HCT116 (cell line): Measurements from ENCODE around the gene MRPL37. TPM values are rescaled to one million over a fixed set of nuclear protein-coding genes. Genes with fewer than 3 reads are reported as not detected.
"Not testable (repeated sequence)": the region's sequence is repeated elsewhere in the genome, so short reads cannot be mapped to it uniquely, and the experiment has no call there.

Source experiments
- ATAC-seq: fragments of 200-7000 bp; cut with Tn5 transposase; 2 replicates; pipeline ENCODE4 v1.9.1; 2020; ENCODE audit warnings: mild to moderate bottlenecking, moderate library complexity
- BruUV-seq: library from RNA; stranded (reverse); fragments of 400-500 nt; replicated peaks from 2 replicates; lab custom pipeline; 2021; lab: Mats Ljungman, UMichigan
- CTCF ChIA-PET: fragments of 300-600 bp; sonication (Branson Sonifier 250); formaldehyde crosslinking; loops from one replicate; lab custom pipeline; 2021; ENCODE audit warnings: antibody characterized with exemption; lab: Charles Lee
- POLR2A ChIA-PET: fragments of 300-600, 350-600 bp; sonication (Branson Sonifier 250); formaldehyde crosslinking; loops from one replicate; lab custom pipeline; 2021; ENCODE audit warnings: antibody characterized with exemption; lab: Charles Lee
- RAD21 ChIA-PET, 2 experiments: fragments of 300-600 bp; sonication (Branson Sonifier 250); formaldehyde crosslinking; loops; one replicate each; lab custom pipeline; 2023; ENCODE audit warnings: low total read pairs in 2 of 2; ENCODE audit not compliant: uncharacterized antibody in 2 of 2, unreplicated experiment in 2 of 2, low non-redundant PET in 1 of 2; lab: Charles Lee
- DNase-seq: peaks from one replicate; pipeline ENCODE4 v3.0.0-alpha.2; 2010; ENCODE audit warnings: low read depth, low spot score
- H2AFZ ChIP-seq: fragments of 200-600 bp; shearing (Covaris generic), sonication (generic); 2 replicates; pipeline ENCODE4 v1.6.1; 2017; ENCODE audit warnings: low read depth, mixed run types, mixed read lengths, antibody characterized with exemption, low read length; ENCODE audit not compliant: poor library complexity, severe bottlenecking
- H3K27ac ChIP-seq: 2 replicates; pipeline ENCODE4 v1.5.1; 2012; ENCODE audit warnings: low read depth, low read length
- H3K27me3 ChIP-seq: fragments of 200-600 bp; sonication (generic); 2 replicates; pipeline ENCODE4 v1.6.1; 2016; ENCODE audit warnings: mixed run types, low read length, mixed read lengths; ENCODE audit not compliant: insufficient read depth
- H3K36me3 ChIP-seq, 2 experiments: fragments of 200-500 bp in 1 of 2; fragments of 200-600 bp in 1 of 2; sonication (Bioruptor generic) in 1 of 2; sonication (generic) in 1 of 2; 2 replicates each; pipeline versions ENCODE4 v1.5.1 to v1.6.1; 2014 to 2016; ENCODE audit warnings: low read length in 2 of 2, inconsistent platforms in 1 of 2, mixed read lengths in 1 of 2, mixed run types in 1 of 2; ENCODE audit not compliant: insufficient read depth in 2 of 2, control insufficient read depth in 1 of 2
- H3K4me1 ChIP-seq, 2 experiments: fragments of 200-600 bp in 1 of 2; sonication (generic) in 1 of 2; 2 replicates each; pipeline versions ENCODE4 v1.5.1 to v1.6.1; 2012 to 2017; ENCODE audit warnings: low read length in 2 of 2, inconsistent platforms in 1 of 2, mild to moderate bottlenecking in 1 of 2, mixed read lengths in 1 of 2, mixed run types in 1 of 2, moderate library complexity in 1 of 2; ENCODE audit not compliant: insufficient read depth in 2 of 2, control insufficient read depth in 1 of 2
- H3K4me2 ChIP-seq: fragments of 200-600 bp; sonication (generic); 2 replicates; pipeline ENCODE4 v1.6.1; 2017; ENCODE audit warnings: mixed run types, low read length, mixed read lengths
- H3K4me3 ChIP-seq, 2 experiments: fragments of 200-600 bp in 1 of 2; sonication (generic) in 1 of 2; replicated peaks in 1 of 2; 2 replicates each; pipeline ENCODE4 v1.5.1; 2011 to 2016; ENCODE audit warnings: low read length in 2 of 2, control low read depth in 1 of 2, low read depth in 1 of 2, mild to moderate bottlenecking in 1 of 2, mixed read lengths in 1 of 2, mixed run types in 1 of 2
- H3K79me2 ChIP-seq: fragments of 200-600 bp; sonication (generic); 2 replicates; pipeline ENCODE4 v1.6.1; 2017; ENCODE audit warnings: mild to moderate bottlenecking, mixed run types, low read length, moderate library complexity, mixed read lengths; ENCODE audit not compliant: insufficient read depth
- H3K9ac ChIP-seq: fragments of 200-600 bp; sonication (generic); 2 replicates; pipeline ENCODE4 v1.6.1; 2016; ENCODE audit warnings: low read length, mixed read lengths
- H3K9me2 ChIP-seq: fragments of 200-600 bp; sonication (generic), shearing (Covaris generic); 2 replicates; pipeline ENCODE4 v1.6.1; 2017; ENCODE audit warnings: mixed run types, mild to moderate bottlenecking, moderate library complexity; ENCODE audit not compliant: insufficient read depth
- H3K9me3 ChIP-seq, 2 experiments: fragments of 200-500 bp in 1 of 2; fragments of 200-600 bp in 1 of 2; sonication (Bioruptor generic) in 1 of 2; sonication (generic) in 1 of 2; 2 replicates each; pipeline ENCODE4 v1.6.1; 2014 to 2017; ENCODE audit warnings: low read length in 2 of 2, mixed read lengths in 2 of 2, inconsistent platforms in 1 of 2, low read depth in 1 of 2, mild to moderate bottlenecking in 1 of 2, mixed run types in 1 of 2, moderate library complexity in 1 of 2; ENCODE audit not compliant: control insufficient read depth in 1 of 2, insufficient read depth in 1 of 2
- H4K20me1 ChIP-seq: fragments of 200-600 bp; sonication (generic), shearing (Covaris generic); 2 replicates; pipeline ENCODE4 v1.6.1; 2017; ENCODE audit warnings: mixed run types, mild to moderate bottlenecking, moderate library complexity; ENCODE audit not compliant: insufficient read depth
- CEBPB ChIP-seq: IDR thresholded peaks from 2 replicates; pipeline ENCODE4 v1.6.1; 2012; ENCODE audit warnings: low read depth
- ELF1 ChIP-seq: IDR thresholded peaks from 2 replicates; pipeline ENCODE4 v1.6.1; 2012; ENCODE audit warnings: low read depth, borderline replicate concordance
- FOSL1 ChIP-seq: IDR thresholded peaks from 2 replicates; pipeline ENCODE4 v1.6.1; 2012; ENCODE audit warnings: low read depth
- SIN3A ChIP-seq: IDR thresholded peaks from 2 replicates; pipeline ENCODE4 v1.6.1; 2012; ENCODE audit warnings: low read depth
- SP1 ChIP-seq: IDR thresholded peaks from 2 replicates; pipeline ENCODE4 v1.6.1; 2012; ENCODE audit warnings: low read depth
- SRF ChIP-seq: IDR thresholded peaks from 2 replicates; pipeline ENCODE4 v1.6.1; 2012; ENCODE audit warnings: low read depth
- TCF7L2 ChIP-seq: IDR thresholded peaks from 2 replicates; pipeline ENCODE4 v1.7.0; 2011; ENCODE audit warnings: borderline replicate concordance, inconsistent platforms; ENCODE audit not compliant: insufficient read depth, insufficient read length; ENCODE audit errors: extremely low read depth
- ZFX ChIP-seq: fragments of 450-650 bp; IDR thresholded peaks from 2 replicates; pipeline ENCODE4 v1.6.1; 2017
- ZNF274 ChIP-seq: fragments of 200-500 bp; sonication (Bioruptor generic); IDR thresholded peaks from 2 replicates; pipeline ENCODE4 v1.6.1; 2014; ENCODE audit warnings: mild to moderate bottlenecking, low read depth, low read length, inconsistent platforms
- intact Hi-C: fragments of 100-400 bp; cut with micrococcal nuclease; formaldehyde crosslinking; loops from 2 replicates; pipeline ENCODE4 v1.10.0; 2022
- total RNA-seq: library from RNA; stranded (reverse); gene quantifications from one replicate; pipeline ENCODE4 v1.2.1, GENCODE V29; 2021; ENCODE audit not compliant: unreplicated experiment
- TF ChIP-seq, protein P1 (sequence below): IDR thresholded peaks from 2 replicates; pipeline ENCODE4 v1.6.1; 2012
- TF ChIP-seq, protein P2 (sequence below), 3 experiments: fragments of 200-600 bp in 1 of 3; sonication (generic) in 1 of 3; IDR thresholded peaks in 2 of 3; conservative IDR thresholded peaks in 1 of 3; 2 replicates each; pipeline ENCODE4 v1.5.1; 2012 to 2017; ENCODE audit warnings: low read depth in 2 of 3, low read length in 2 of 3, antibody characterized with exemption in 1 of 3, borderline replicate concordance in 1 of 3, control low read depth in 1 of 3, mild to moderate bottlenecking in 1 of 3, mixed read lengths in 1 of 3, mixed run types in 1 of 3, moderate library complexity in 1 of 3; ENCODE audit not compliant: insufficient read depth in 1 of 3
- TF ChIP-seq, protein P3 (sequence below): IDR thresholded peaks from 2 replicates; pipeline ENCODE4 v1.6.1; 2012

MRPL37 gene
- total RNA-seq, 1 experiment from 2014 or later: 132 TPM

DNA sequence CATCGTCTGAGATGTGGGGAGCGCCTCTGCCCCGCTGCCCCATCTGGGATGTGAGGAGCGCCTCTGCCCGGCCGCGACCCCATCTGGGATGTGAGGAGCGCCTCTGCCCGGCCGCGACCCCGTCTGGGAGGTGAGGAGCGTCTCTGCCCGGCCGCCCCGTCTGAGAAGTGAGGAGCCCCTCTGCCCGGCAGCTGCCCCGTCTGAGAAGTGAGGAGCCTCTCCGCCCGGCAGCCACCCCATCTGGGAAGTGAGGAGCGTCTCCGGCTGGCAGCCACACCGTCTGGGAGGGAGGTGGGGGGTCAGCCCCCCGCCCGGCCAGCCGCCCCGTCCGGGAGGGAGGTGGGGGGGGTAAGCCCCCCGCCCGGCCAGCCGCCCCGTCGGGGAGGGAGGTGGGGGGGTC lies 33.2 kb downstream of the MRPL37 start:
- H3K36me3 ChIP-seq, H3K9me3 ChIP-seq, intact Hi-C loops, POLR2A ChIA-PET, H3K27ac ChIP-seq, CTCF ChIA-PET, H3K4me2 ChIP-seq, DNase-seq, H3K27me3 ChIP-seq, H4K20me1 ChIP-seq, H2AFZ ChIP-seq, RAD21 ChIA-PET, H3K9ac ChIP-seq, ATAC-seq, H3K4me3 ChIP-seq, H3K9me2 ChIP-seq, H3K79me2 ChIP-seq, BruUV-seq: not testable (repeated sequence)
- peaks cover 9 to 20% of the 10 kb centered on the region in 2 experiments for H3K4me1 ChIP-seq

DNA sequence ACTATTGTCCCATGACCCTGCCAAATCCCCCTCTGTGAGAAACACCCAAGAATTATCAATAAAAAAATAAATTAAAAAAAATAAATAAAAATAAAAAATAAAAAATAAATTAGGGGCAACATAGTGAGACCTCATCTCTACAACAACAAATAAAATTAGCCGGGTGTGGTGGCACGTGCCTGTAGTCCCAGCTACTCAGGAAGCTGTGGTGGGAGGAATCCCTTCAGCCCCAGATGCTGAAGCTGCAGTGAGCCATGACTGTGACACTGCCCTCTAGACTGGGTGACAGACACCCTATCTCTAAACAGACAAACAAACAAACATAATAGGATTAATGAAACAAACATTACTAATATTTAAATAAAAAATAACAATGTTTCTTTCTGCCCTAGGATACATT lies 34.3 kb downstream of the MRPL37 start:
- Histone ChIP-seq H4K20me1 (no peaks in the 10 kb centered on the region), H3K9ac (no peak overlapping the region), H3K9me3 (no peaks in the 10 kb centered on the region), H3K4me2 (no peak overlapping the region), H3K27ac (no peak overlapping the region), H3K27me3 (no peaks in the 10 kb centered on the region), H3K4me1 (peaks cover 7 to 9% of the 10 kb centered on the region in 2 experiments), H3K79me2 (no peaks in the 10 kb centered on the region), H2AFZ (no peak overlapping the region), H3K36me3 (no peaks in the 10 kb centered on the region; a peak in 1 of 4 replicates), H3K4me3 (no peak overlapping the region), H3K9me2 (no peaks in the 10 kb centered on the region)
- DNase-seq (no peak), ATAC-seq (no peak)
- POLR2A ChIA-PET: no interaction called here
- RAD21 ChIA-PET: no interaction called here
- TF ChIP-seq ELF1 (no peak), CEBPB (no peak)
- no TSS peak for BruUV-seq
- intact Hi-C loops: no loop called here
- CTCF ChIA-PET: no interaction called here

DNA sequence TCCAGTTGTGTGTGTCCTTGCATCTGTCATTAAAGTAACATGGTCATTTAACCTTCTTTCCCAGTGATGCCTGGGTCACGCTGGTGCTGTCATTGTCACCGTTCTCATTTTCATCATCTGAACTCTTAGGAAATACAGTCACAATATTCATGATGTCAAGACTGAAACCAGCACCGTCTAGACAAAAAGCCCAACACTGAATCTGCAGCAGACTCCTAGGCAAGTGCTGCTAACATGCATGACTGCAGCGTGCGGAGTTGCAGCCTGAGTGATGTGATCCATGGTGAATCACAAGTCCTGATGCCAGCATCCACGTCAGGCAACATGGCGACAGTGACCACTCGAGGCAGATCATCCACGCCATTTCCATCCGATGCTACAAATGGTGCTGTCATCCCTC lies 37.6 kb downstream of the MRPL37 start:
- POLR2A ChIA-PET: no interaction called here

More for the DNA sequence above, 37.6 kb downstream of the MRPL37 start:
- intact Hi-C loops: no loop called here
- ChIA-PET CTCF (no interaction called here), RAD21 (no interaction called here)
- Histone ChIP-seq H3K9me3 (no peaks in the 10 kb centered on the region), H4K20me1 (no peaks in the 10 kb centered on the region), H3K9me2 (no peaks in the 10 kb centered on the region), H3K79me2 (no peaks in the 10 kb centered on the region), H3K4me2 (no peak overlapping the region), H3K4me3 (no peak overlapping the region), H2AFZ (no peak overlapping the region), H3K27me3 (no peaks in the 10 kb centered on the region), H3K36me3 (no peaks in the 10 kb centered on the region; a peak in 1 of 4 replicates), H3K9ac (no peak overlapping the region), H3K27ac (no peak overlapping the region), H3K4me1 (no peaks in the 10 kb centered on the region)
- no TSS peak for BruUV-seq
- ATAC-seq (no peak), DNase-seq (no peak)
- no peak for TF ChIP-seq ELF1
- no peak for TF ChIP-seq SIN3A
- TF ChIP-seq SP1: no peak
- TF ChIP-seq, protein P1, sequence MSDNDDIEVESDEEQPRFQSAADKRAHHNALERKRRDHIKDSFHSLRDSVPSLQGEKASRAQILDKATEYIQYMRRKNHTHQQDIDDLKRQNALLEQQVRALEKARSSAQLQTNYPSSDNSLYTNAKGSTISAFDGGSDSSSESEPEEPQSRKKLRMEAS: no peak
- TF ChIP-seq, protein P2, sequence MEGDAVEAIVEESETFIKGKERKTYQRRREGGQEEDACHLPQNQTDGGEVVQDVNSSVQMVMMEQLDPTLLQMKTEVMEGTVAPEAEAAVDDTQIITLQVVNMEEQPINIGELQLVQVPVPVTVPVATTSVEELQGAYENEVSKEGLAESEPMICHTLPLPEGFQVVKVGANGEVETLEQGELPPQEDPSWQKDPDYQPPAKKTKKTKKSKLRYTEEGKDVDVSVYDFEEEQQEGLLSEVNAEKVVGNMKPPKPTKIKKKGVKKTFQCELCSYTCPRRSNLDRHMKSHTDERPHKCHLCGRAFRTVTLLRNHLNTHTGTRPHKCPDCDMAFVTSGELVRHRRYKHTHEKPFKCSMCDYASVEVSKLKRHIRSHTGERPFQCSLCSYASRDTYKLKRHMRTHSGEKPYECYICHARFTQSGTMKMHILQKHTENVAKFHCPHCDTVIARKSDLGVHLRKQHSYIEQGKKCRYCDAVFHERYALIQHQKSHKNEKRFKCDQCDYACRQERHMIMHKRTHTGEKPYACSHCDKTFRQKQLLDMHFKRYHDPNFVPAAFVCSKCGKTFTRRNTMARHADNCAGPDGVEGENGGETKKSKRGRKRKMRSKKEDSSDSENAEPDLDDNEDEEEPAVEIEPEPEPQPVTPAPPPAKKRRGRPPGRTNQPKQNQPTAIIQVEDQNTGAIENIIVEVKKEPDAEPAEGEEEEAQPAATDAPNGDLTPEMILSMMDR (IDR thresholded peaks at IDR 0.05 in 2 of 3, conservative IDR thresholded peaks at IDR 0.05 in 1 of 3; ENCODE audit: borderline replicate concordance in 1 of 3, insufficient read depth in 1 of 3, low read depth in 2 of 3, low read length in 2 of 3): no peak
- no peak for TF ChIP-seq SRF
- TF ChIP-seq ZFX: no peak
- TF ChIP-seq, protein P3, sequence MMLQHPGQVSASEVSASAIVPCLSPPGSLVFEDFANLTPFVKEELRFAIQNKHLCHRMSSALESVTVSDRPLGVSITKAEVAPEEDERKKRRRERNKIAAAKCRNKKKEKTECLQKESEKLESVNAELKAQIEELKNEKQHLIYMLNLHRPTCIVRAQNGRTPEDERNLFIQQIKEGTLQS: no peak
- TF ChIP-seq FOSL1: no peak
- TF ChIP-seq TCF7L2: no peak
- no peak for TF ChIP-seq ZNF274
